Measurements from ENCODE around the gene DDX43.
"Not testable (repeated sequence)": the region's sequence is repeated elsewhere in the genome, so short reads cannot be mapped to it uniquely, and the experiment has no call there.

DDX43 gene

GRCh38 chr6:73377225-73377624 is 17.4 kb upstream of the DDX43 start:
- DNase-seq (ENCODE audit: extremely low read depth, insufficient read length): no peak
- no peaks in the 10 kb centered on the region for H3K27me3 ChIP-seq (replicated peaks; ENCODE audit: control insufficient read depth, insufficient read depth, low read length)
- no peaks in the 10 kb centered on the region for H3K36me3 ChIP-seq (ENCODE audit: control insufficient read depth, insufficient read depth, low read length)
- TF ChIP-seq CTCF (IDR thresholded peaks at IDR 0.05; ENCODE audit: insufficient read depth, low read length, poor library complexity, severe bottlenecking): no peak
- no peak overlapping the region for H3K4me3 ChIP-seq (replicated peaks; ENCODE audit: low read depth, low read length)

GRCh38 chr6:73381531-73381930 is 13.1 kb upstream of the DDX43 start:
- DNase-seq (ENCODE audit: extremely low read depth, insufficient read length); H3K27me3 ChIP-seq (replicated peaks; ENCODE audit: control insufficient read depth, insufficient read depth, low read length): not testable (repeated sequence)

GRCh38 chr6:73382462-73383113 is 12.0 kb upstream of the DDX43 start:
- no peak for DNase-seq (ENCODE audit: extremely low read depth, insufficient read length)
- no peak for TF ChIP-seq CTCF (IDR thresholded peaks at IDR 0.05; ENCODE audit: insufficient read depth, low read length, poor library complexity, severe bottlenecking)
- Histone ChIP-seq H3K36me3 (ENCODE audit: control insufficient read depth, insufficient read depth, low read length) (no peaks in the 10 kb centered on the region), H3K4me3 (replicated peaks; ENCODE audit: low read depth, low read length) (no peak overlapping the region), H3K27me3 (replicated peaks; ENCODE audit: control insufficient read depth, insufficient read depth, low read length) (no peaks in the 10 kb centered on the region)

More at GRCh38 chr6:73381531-73381930, 13.1 kb upstream of the DDX43 start:
- H3K4me3 ChIP-seq (replicated peaks; ENCODE audit: low read depth, low read length); H3K36me3 ChIP-seq (ENCODE audit: control insufficient read depth, insufficient read depth, low read length): not testable (repeated sequence)

- Histone ChIP-seq H3K36me3 (ENCODE audit: control insufficient read depth, insufficient read depth, low read length) (no peaks in the 10 kb centered on the region), H3K27me3 (replicated peaks; ENCODE audit: control insufficient read depth, insufficient read depth, low read length) (no peaks in the 10 kb centered on the region; the same call in 1 of the 2 replicates), H3K4me3 (replicated peaks; ENCODE audit: low read depth, low read length) (peak overlapping the region; percentile 60)
- TF ChIP-seq CTCF (IDR thresholded peaks at IDR 0.05; ENCODE audit: insufficient read depth, low read length, poor library complexity, severe bottlenecking): no peak
- no peak for DNase-seq (ENCODE audit: extremely low read depth, insufficient read length)
Observed at GRCh38 chr6:73388433-73388799, 6.2 kb upstream of the DDX43 start.

- peak overlapping the region; percentile 60 for H3K4me3 ChIP-seq (replicated peaks; ENCODE audit: low read depth, low read length)
- H3K36me3 ChIP-seq (ENCODE audit: control insufficient read depth, insufficient read depth, low read length): no peaks in the 10 kb centered on the region
- no peaks in the 10 kb centered on the region; the same call in 1 of the 2 replicates for H3K27me3 ChIP-seq (replicated peaks; ENCODE audit: control insufficient read depth, insufficient read depth, low read length)
- TF ChIP-seq CTCF (IDR thresholded peaks at IDR 0.05; ENCODE audit: insufficient read depth, low read length, poor library complexity, severe bottlenecking): peak; percentile 54
- peak; percentile 61 for DNase-seq (ENCODE audit: extremely low read depth, insufficient read length)
Observed at GRCh38 chr6:73388800-73389512, 5.7 kb upstream of the DDX43 start.

- Histone ChIP-seq H3K27me3 (replicated peaks; ENCODE audit: control insufficient read depth, insufficient read depth, low read length) (no peaks in the 10 kb centered on the region; the same call in 1 of the 2 replicates), H3K36me3 (ENCODE audit: control insufficient read depth, insufficient read depth, low read length) (no peaks in the 10 kb centered on the region), H3K4me3 (replicated peaks; ENCODE audit: low read depth, low read length) (no peak overlapping the region)
- no peak for DNase-seq (ENCODE audit: extremely low read depth, insufficient read length)
- no peak for TF ChIP-seq CTCF (IDR thresholded peaks at IDR 0.05; ENCODE audit: insufficient read depth, low read length, poor library complexity, severe bottlenecking)
Observed at GRCh38 chr6:73389854-73390253, 4.8 kb upstream of the DDX43 start.
